A673 (cell line): Measurements from ENCODE around the gene FAHD1. TPM values are rescaled to one million over a fixed set of nuclear protein-coding genes. Genes with fewer than 3 reads are reported as not detected.

Source experiments
- BruUV-seq: library from RNA; stranded (reverse); fragments of 400-500 nt; replicated peaks from 2 replicates; lab custom pipeline; 2021; lab: Mats Ljungman, UMichigan
- CTCF ChIA-PET: fragments of 300-600 bp; sonication (Branson Sonifier 250); formaldehyde crosslinking; loops from one replicate; lab custom pipeline; 2022; ENCODE audit warnings: antibody characterized with exemption; lab: Charles Lee
- POLR2A ChIA-PET: fragments of 300-600 bp; sonication (Branson Sonifier 250); formaldehyde crosslinking; loops from one replicate; lab custom pipeline; 2022; ENCODE audit warnings: antibody characterized with exemption; ENCODE audit not compliant: low non-redundant PET; lab: Charles Lee
- DNase-seq: peaks from one replicate; pipeline ENCODE4 v3.0.0-alpha.2; 2015; ENCODE audit warnings: low spot score
- H3K27ac ChIP-seq: fragments of 200-600 bp; sonication (generic); 2 replicates; pipeline ENCODE4 v1.5.1; 2016; ENCODE audit warnings: mixed run types, low read depth, mild to moderate bottlenecking, mixed read lengths, antibody characterized with exemption, low read length; ENCODE audit not compliant: poor library complexity, severe bottlenecking
- H3K27me3 ChIP-seq: fragments of 200-600 bp; sonication (generic); replicated peaks from 2 replicates; pipeline ENCODE4 v1.6.1; 2017; ENCODE audit warnings: mixed run types, low read depth, mild to moderate bottlenecking, mixed read lengths, antibody characterized with exemption, low read length; ENCODE audit not compliant: insufficient read depth, poor library complexity
- H3K36me3 ChIP-seq: fragments of 200-600 bp; sonication (generic); 2 replicates; pipeline ENCODE4 v1.6.1; 2016; ENCODE audit warnings: mixed run types, mild to moderate bottlenecking, mixed read lengths, antibody characterized with exemption, low read length; ENCODE audit not compliant: insufficient read depth, poor library complexity, severe bottlenecking
- H3K4me1 ChIP-seq: fragments of 200-600 bp; sonication (generic); 2 replicates; pipeline ENCODE4 v1.6.1; 2017; ENCODE audit warnings: mixed run types, mild to moderate bottlenecking, mixed read lengths, antibody characterized with exemption, low read length; ENCODE audit not compliant: insufficient read depth, poor library complexity, severe bottlenecking
- H3K4me3 ChIP-seq: fragments of 200-600 bp; sonication (generic); 2 replicates; pipeline ENCODE4 v1.5.1; 2016; ENCODE audit warnings: low read depth, mixed run types, mild to moderate bottlenecking, mixed read lengths, low read length; ENCODE audit not compliant: poor library complexity, severe bottlenecking
- H3K9me3 ChIP-seq: fragments of 200-600 bp; sonication (generic); 2 replicates; pipeline ENCODE4 v1.6.1; 2016; ENCODE audit warnings: mixed run types, low read depth, mild to moderate bottlenecking, mixed read lengths, antibody characterized with exemption, low read length; ENCODE audit not compliant: poor library complexity, severe bottlenecking
- CTCF ChIP-seq: fragments of 300-800, 200-600 bp; sonication (generic); conservative IDR thresholded peaks from 2 replicates; pipeline ENCODE4 v1.5.1; 2017; ENCODE audit warnings: low read depth, mild to moderate bottlenecking, antibody characterized with exemption, low read length, moderate library complexity, mixed read lengths
- EZH2 ChIP-seq: fragments of 200-600 bp; sonication (generic); IDR thresholded peaks from 2 replicates; pipeline ENCODE4 v1.6.1; 2017; ENCODE audit warnings: borderline replicate concordance, low read depth, mild to moderate bottlenecking, mixed read lengths, antibody characterized with exemption, low read length; ENCODE audit not compliant: poor library complexity, severe bottlenecking
- intact Hi-C: fragments of 100-400 bp; cut with micrococcal nuclease; formaldehyde crosslinking; loops from one replicate; pipeline ENCODE4 v1.10.0; 2022; ENCODE audit not compliant: unreplicated experiment
- total RNA-seq: library from RNA; stranded (reverse); gene quantifications from 2 replicates; pipeline ENCODE4 v1.2.3, GENCODE V29; 2021

The FAHD1 gene
- total RNA-seq, 1 experiment from 2014 or later = 19.9 TPM

- CTCF ChIA-PET = no interaction called here
- H3K4me3 ChIP-seq = no peak overlapping the region
- no TSS peak for BruUV-seq
- TF ChIP-seq EZH2 (no peak), CTCF (peak; percentile 40)
- peaks cover 8% of the 10 kb centered on the region for H3K4me1 ChIP-seq
- POLR2A ChIA-PET = interaction anchor here (0.5 kb wide), 1 partner anchor 41 kb away, joined by 3 read pairs; the partner anchor contains the start of gene NUBP2
- no peaks in the 10 kb centered on the region for H3K9me3 ChIP-seq
- peak; percentile 64 for DNase-seq
- intact Hi-C loops = loop anchor here (10.0 kb wide), 1 partner anchor 49 kb away; the partner anchor contains the start of genes EME2, MRPS34 and NME3
- H3K36me3 ChIP-seq = no peaks in the 10 kb centered on the region
- no peaks in the 10 kb centered on the region for H3K27me3 ChIP-seq
- H3K27ac ChIP-seq = no peak overlapping the region
These were observed 3.2 kb upstream of the FAHD1 start for GRCh38 chr16:1823821-1824220.

GRCh38 chr16:1825381-1825863 is 1.6 kb upstream of the FAHD1 start:
- no peaks in the 10 kb centered on the region for H3K36me3 ChIP-seq
- no peak for DNase-seq
- POLR2A ChIA-PET = no interaction called here
- TF ChIP-seq CTCF (no peak), EZH2 (no peak)
- H3K27me3 ChIP-seq = no peaks in the 10 kb centered on the region
- peaks cover 12% of the 10 kb centered on the region for H3K4me1 ChIP-seq
- no peak overlapping the region for H3K27ac ChIP-seq
- H3K9me3 ChIP-seq = no peaks in the 10 kb centered on the region
- intact Hi-C loops = loop anchor here (10.0 kb wide), 1 partner anchor 51 kb away; the partner anchor contains the start of genes EME2, MRPS34 and NME3
- BruUV-seq = no TSS peak
- peak overlapping the region; percentile 90 for H3K4me3 ChIP-seq
- CTCF ChIA-PET = interaction anchor here (0.7 kb wide), 1 partner anchor 120 kb away, joined by 4 read pairs; no protein-coding TSS in a partner anchor

GRCh38 chr16:1825864-1826690 is 929 bp upstream of the FAHD1 start:
- BruUV-seq = no TSS peak
- Histone ChIP-seq H3K9me3 (no peaks in the 10 kb centered on the region), H3K4me3 (peak overlapping the region; percentile 90), H3K27ac (no peak overlapping the region), H3K27me3 (no peaks in the 10 kb centered on the region), H3K36me3 (no peaks in the 10 kb centered on the region), H3K4me1 (peaks cover 12% of the 10 kb centered on the region)
- DNase-seq = peak; percentile 59
- intact Hi-C loops = loop anchor here (10.0 kb wide), 1 partner anchor 51 kb away; the partner anchor contains the start of genes EME2, MRPS34 and NME3
- POLR2A ChIA-PET = no interaction called here
- TF ChIP-seq EZH2 = no peak
- CTCF ChIA-PET = interaction anchor here (0.7 kb wide), 1 partner anchor 120 kb away, joined by 4 read pairs; no protein-coding TSS in a partner anchor
